Ectodermal cell (in vitro differentiated cells): Measurements from ENCODE around the gene ACTL9.

Experiments used
- H3K27ac ChIP-seq: 2 replicates; pipeline ENCODE4 v1.7.0; 2013; ENCODE audit warnings: mild to moderate bottlenecking, low read depth, low read length; ENCODE audit not compliant: insufficient read depth, poor library complexity, severe bottlenecking
- H3K27me3 ChIP-seq: 2 replicates; pipeline ENCODE4 v1.7.0; 2013; ENCODE audit warnings: mild to moderate bottlenecking, low read length; ENCODE audit not compliant: insufficient read depth, control insufficient read depth, poor library complexity, severe bottlenecking
- H3K36me3 ChIP-seq: one replicate; pipeline ENCODE4 v1.7.0; 2013; ENCODE audit warnings: low read length; ENCODE audit not compliant: control insufficient read depth, insufficient read depth
- H3K4me1 ChIP-seq: one replicate; pipeline ENCODE4 v1.7.0; 2013; ENCODE audit warnings: low read length; ENCODE audit not compliant: control insufficient read depth, insufficient read depth
- H3K4me3 ChIP-seq: 2 replicates; pipeline ENCODE4 v1.7.0; 2013; ENCODE audit warnings: low read depth, low read length, control low read depth; ENCODE audit not compliant: insufficient read depth
- H3K9me3 ChIP-seq: 2 replicates; pipeline ENCODE4 v1.7.0; 2013; ENCODE audit warnings: mild to moderate bottlenecking, low read length, moderate library complexity; ENCODE audit not compliant: control insufficient read depth
- WGBS, 2 experiments: methylation state at CpG; one replicate each; pipeline ENCODE4 v1.1.7; 2013; ENCODE audit warnings: missing lambda C conversion rate in 2 of 2; 5-methylcytosine and 5-hydroxymethylcytosine counted together

Gene ACTL9

GRCh38 chr19:8666814-8667405 is 31.7 kb downstream of the ACTL9 start:
- Histone ChIP-seq H3K4me1 (no peaks in the 10 kb centered on the region), H3K4me3 (no peak overlapping the region), H3K36me3 (no peaks in the 10 kb centered on the region), H3K27me3 (no peaks in the 10 kb centered on the region), H3K27ac (no peak overlapping the region), H3K9me3 (no peaks in the 10 kb centered on the region)
- 74 to 76% methylated on average over 8 to 9 of the region's 9 CpGs for WGBS, 2 experiments

GRCh38 chr19:8665468-8666213 is 33.0 kb downstream of the ACTL9 start:
- Histone ChIP-seq H3K27ac (no peak overlapping the region), H3K9me3 (no peaks in the 10 kb centered on the region), H3K4me3 (no peak overlapping the region), H3K36me3 (no peaks in the 10 kb centered on the region), H3K4me1 (no peaks in the 10 kb centered on the region), H3K27me3 (no peaks in the 10 kb centered on the region)
- WGBS, 2 experiments: 82 to 86% methylated on average over 3 of the region's 3 CpGs

- H3K27me3 ChIP-seq: no peaks in the 10 kb centered on the region
- no peaks in the 10 kb centered on the region for H3K9me3 ChIP-seq
- H3K4me1 ChIP-seq: no peaks in the 10 kb centered on the region
- no peak overlapping the region for H3K27ac ChIP-seq
- no peaks in the 10 kb centered on the region for H3K36me3 ChIP-seq
- no peak overlapping the region for H3K4me3 ChIP-seq
- WGBS, 2 experiments: 70 to 80% methylated on average over 4 of the region's 4 CpGs
Measured at GRCh38 chr19:8664671-8665057, 33.9 kb downstream of the ACTL9 start.

GRCh38 chr19:8663920-8664670 is 34.5 kb downstream of the ACTL9 start:
- H3K27me3 ChIP-seq: no peaks in the 10 kb centered on the region
- WGBS, 2 experiments: 63 to 65% methylated on average over 22 of the region's 22 CpGs
- no peak overlapping the region for H3K27ac ChIP-seq
- H3K36me3 ChIP-seq: no peaks in the 10 kb centered on the region
- H3K9me3 ChIP-seq: no peaks in the 10 kb centered on the region
- H3K4me1 ChIP-seq: no peaks in the 10 kb centered on the region
- no peak overlapping the region for H3K4me3 ChIP-seq

- WGBS, 2 experiments: 81 to 91% methylated on average over 4 of the region's 4 CpGs
- Histone ChIP-seq H3K4me1 (no peaks in the 10 kb centered on the region), H3K27ac (no peak overlapping the region), H3K4me3 (no peak overlapping the region), H3K27me3 (no peaks in the 10 kb centered on the region), H3K9me3 (no peaks in the 10 kb centered on the region), H3K36me3 (no peaks in the 10 kb centered on the region)
Measured at GRCh38 chr19:8662263-8662662, 36.3 kb downstream of the ACTL9 start.

- 86 to 88% methylated on average over 6 to 7 of the region's 7 CpGs for WGBS, 2 experiments
- Histone ChIP-seq H3K9me3 (no peaks in the 10 kb centered on the region), H3K4me3 (no peak overlapping the region), H3K27me3 (peaks cover 8% of the 10 kb centered on the region), H3K4me1 (no peaks in the 10 kb centered on the region), H3K36me3 (no peaks in the 10 kb centered on the region), H3K27ac (no peak overlapping the region)
Measured at GRCh38 chr19:8659905-8660304, 38.7 kb downstream of the ACTL9 start.

GRCh38 chr19:8657869-8658268 is 40.7 kb downstream of the ACTL9 start:
- no peaks in the 10 kb centered on the region for H3K36me3 ChIP-seq
- peaks cover 8% of the 10 kb centered on the region for H3K27me3 ChIP-seq
- WGBS, 2 experiments: 81 to 87% methylated on average over 5 of the region's 5 CpGs
- H3K4me1 ChIP-seq: no peaks in the 10 kb centered on the region
- H3K27ac ChIP-seq: no peak overlapping the region
- no peak overlapping the region for H3K4me3 ChIP-seq
- H3K9me3 ChIP-seq: no peaks in the 10 kb centered on the region

- no peak overlapping the region for H3K4me3 ChIP-seq
- H3K27ac ChIP-seq: no peak overlapping the region
- no peaks in the 10 kb centered on the region for H3K9me3 ChIP-seq
- WGBS, 2 experiments: 82% methylated on average over 12 of the region's 12 CpGs
- no peaks in the 10 kb centered on the region for H3K36me3 ChIP-seq
- no peaks in the 10 kb centered on the region for H3K4me1 ChIP-seq
- H3K27me3 ChIP-seq: peaks cover 8% of the 10 kb centered on the region
Measured at GRCh38 chr19:8655340-8655709, 43.3 kb downstream of the ACTL9 start.

- Histone ChIP-seq H3K36me3 (no peaks in the 10 kb centered on the region), H3K4me1 (no peaks in the 10 kb centered on the region), H3K9me3 (no peaks in the 10 kb centered on the region), H3K4me3 (no peak overlapping the region), H3K27ac (no peak overlapping the region), H3K27me3 (peaks cover 8% of the 10 kb centered on the region)
- WGBS, 2 experiments: 11 to 13% methylated on average over 14 to 15 of the region's 15 CpGs
Measured at GRCh38 chr19:8654591-8655339, 43.8 kb downstream of the ACTL9 start.

GRCh38 chr19:8648240-8648639 is 50.4 kb downstream of the ACTL9 start:
- 89 to 91% methylated on average over 5 to 6 of the region's 6 CpGs for WGBS, 2 experiments

More at GRCh38 chr19:8648240-8648639, 50.4 kb downstream of the ACTL9 start:
- Histone ChIP-seq H3K36me3 (no peaks in the 10 kb centered on the region), H3K9me3 (no peaks in the 10 kb centered on the region), H3K27ac (no peak overlapping the region), H3K27me3 (no peaks in the 10 kb centered on the region), H3K4me1 (no peaks in the 10 kb centered on the region), H3K4me3 (no peak overlapping the region)
